ENCODE results near the gene IRF4.
"Not testable (repeated sequence)": the region's sequence is repeated elsewhere in the genome, so short reads cannot be mapped to it uniquely, and the experiment has no call there.

DNA sequence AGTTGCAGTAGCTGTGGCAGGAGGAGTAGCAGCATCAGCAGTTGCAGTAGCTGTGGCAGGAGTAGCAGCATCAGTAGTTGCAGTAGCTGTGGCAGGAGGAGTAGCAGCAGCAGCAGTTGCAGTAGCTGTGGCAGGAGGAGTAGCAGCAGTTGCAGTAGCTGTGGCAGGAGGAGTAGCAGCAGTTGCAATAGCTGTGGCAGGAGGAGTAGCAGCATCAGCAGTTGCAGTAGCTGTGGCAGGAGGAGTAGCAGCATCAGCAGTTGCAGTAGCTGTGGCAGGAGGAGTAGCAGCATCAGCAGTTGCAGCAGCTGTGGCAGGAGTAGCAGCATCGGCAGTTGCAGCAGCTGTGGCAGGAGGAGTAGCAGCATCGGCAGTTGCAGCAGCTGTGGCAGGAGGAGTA, 19.7 kb upstream of the IRF4 start:
- TF ChIP-seq, protein P1, sequence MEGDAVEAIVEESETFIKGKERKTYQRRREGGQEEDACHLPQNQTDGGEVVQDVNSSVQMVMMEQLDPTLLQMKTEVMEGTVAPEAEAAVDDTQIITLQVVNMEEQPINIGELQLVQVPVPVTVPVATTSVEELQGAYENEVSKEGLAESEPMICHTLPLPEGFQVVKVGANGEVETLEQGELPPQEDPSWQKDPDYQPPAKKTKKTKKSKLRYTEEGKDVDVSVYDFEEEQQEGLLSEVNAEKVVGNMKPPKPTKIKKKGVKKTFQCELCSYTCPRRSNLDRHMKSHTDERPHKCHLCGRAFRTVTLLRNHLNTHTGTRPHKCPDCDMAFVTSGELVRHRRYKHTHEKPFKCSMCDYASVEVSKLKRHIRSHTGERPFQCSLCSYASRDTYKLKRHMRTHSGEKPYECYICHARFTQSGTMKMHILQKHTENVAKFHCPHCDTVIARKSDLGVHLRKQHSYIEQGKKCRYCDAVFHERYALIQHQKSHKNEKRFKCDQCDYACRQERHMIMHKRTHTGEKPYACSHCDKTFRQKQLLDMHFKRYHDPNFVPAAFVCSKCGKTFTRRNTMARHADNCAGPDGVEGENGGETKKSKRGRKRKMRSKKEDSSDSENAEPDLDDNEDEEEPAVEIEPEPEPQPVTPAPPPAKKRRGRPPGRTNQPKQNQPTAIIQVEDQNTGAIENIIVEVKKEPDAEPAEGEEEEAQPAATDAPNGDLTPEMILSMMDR (IDR thresholded peaks at IDR 0.05): not testable (repeated sequence)
- TF ChIP-seq POLR2A (IDR thresholded peaks at IDR 0.05): not testable (repeated sequence)
